Activated CD8-positive, alpha-beta memory T cell treated with anti-CD3 and anti-CD28 coated beads for 24 hours (primary cell): ENCODE results near the gene CDKN2B.
"Not testable (repeated sequence)": the region's sequence is repeated elsewhere in the genome, so short reads cannot be mapped to it uniquely, and the experiment has no call there.

Source experiments
- DNase-seq: peaks from one replicate; pipeline ENCODE4 v3.0.0-alpha.2; 2020

Gene CDKN2B

GRCh38 chr9:21968331-21969010 lies 40.6 kb downstream of the CDKN2B start:
- DNase-seq, result no peak

- no peak for DNase-seq
Observed at GRCh38 chr9:21967702-21968101, 41.4 kb downstream of the CDKN2B start.

- DNase-seq, result no peak
Observed at GRCh38 chr9:21967169-21967568, 41.9 kb downstream of the CDKN2B start.

GRCh38 chr9:21966140-21966851 lies 42.8 kb downstream of the CDKN2B start:
- DNase-seq, result no peak

GRCh38 chr9:21965401-21965951 lies 43.6 kb downstream of the CDKN2B start:
- peak; percentile 66 for DNase-seq

GRCh38 chr9:21964925-21965385 lies 44.1 kb downstream of the CDKN2B start:
- peak; percentile 72 for DNase-seq

- DNase-seq, result no peak
Observed at GRCh38 chr9:21961569-21961968, 47.5 kb downstream of the CDKN2B start.

GRCh38 chr9:21959268-21959667 lies 49.8 kb downstream of the CDKN2B start:
- DNase-seq, result not testable (repeated sequence)

- DNase-seq, result no peak
Observed at GRCh38 chr9:21958833-21959232, 50.3 kb downstream of the CDKN2B start.
